Hematopoietic multipotent progenitor cell treated with erythropoietin and hydrocortisone succinate and interleukin-3 and kit ligand, for 15 days (in vitro differentiated cells): ENCODE results near the gene SMIM24.

Source experiments
- DNase-seq: peaks from one replicate; pipeline ENCODE4 v3.0.0-alpha.2; 2015; ENCODE audit warnings: low spot score

The SMIM24 gene

GRCh38 chr19:3474010-3474409 is 6.3 kb downstream of the SMIM24 start:
- no peak for DNase-seq

GRCh38 chr19:3471954-3472655 is 8.2 kb downstream of the SMIM24 start:
- peak; percentile 24 for DNase-seq

- no peak for DNase-seq
Observed at GRCh38 chr19:3470500-3471128, 9.7 kb downstream of the SMIM24 start.

- no peak for DNase-seq
Observed at GRCh38 chr19:3469638-3470499, 10.5 kb downstream of the SMIM24 start.

- no peak for DNase-seq
Observed at GRCh38 chr19:3468211-3468610, 12.1 kb downstream of the SMIM24 start.

GRCh38 chr19:3467437-3468198 is 12.7 kb downstream of the SMIM24 start:
- DNase-seq, result no peak

GRCh38 chr19:3466635-3467034 is 13.7 kb downstream of the SMIM24 start:
- DNase-seq, result no peak

GRCh38 chr19:3465552-3465951 is 14.8 kb downstream of the SMIM24 start:
- DNase-seq, result no peak

- no peak for DNase-seq
Observed at GRCh38 chr19:3464587-3465235, 15.6 kb downstream of the SMIM24 start.

GRCh38 chr19:3463714-3464586 is 16.4 kb downstream of the SMIM24 start:
- no peak for DNase-seq

GRCh38 chr19:3462991-3463713 is 17.2 kb downstream of the SMIM24 start:
- DNase-seq, result no peak

GRCh38 chr19:3459965-3460582 is 20.3 kb downstream of the SMIM24 start:
- DNase-seq, result no peak

- no peak for DNase-seq
Observed at GRCh38 chr19:3459089-3459881, 21.0 kb downstream of the SMIM24 start.

GRCh38 chr19:3458229-3459088 is 21.9 kb downstream of the SMIM24 start:
- DNase-seq, result no peak

GRCh38 chr19:3457528-3458228 is 22.6 kb downstream of the SMIM24 start:
- no peak for DNase-seq

- DNase-seq, result no peak
Observed at GRCh38 chr19:3456925-3457527, 23.3 kb downstream of the SMIM24 start.
